Measurements from ENCODE around the gene LRP5.
"Not testable (repeated sequence)": the region's sequence is repeated elsewhere in the genome, so short reads cannot be mapped to it uniquely, and the experiment has no call there.

LRP5 gene

DNA sequence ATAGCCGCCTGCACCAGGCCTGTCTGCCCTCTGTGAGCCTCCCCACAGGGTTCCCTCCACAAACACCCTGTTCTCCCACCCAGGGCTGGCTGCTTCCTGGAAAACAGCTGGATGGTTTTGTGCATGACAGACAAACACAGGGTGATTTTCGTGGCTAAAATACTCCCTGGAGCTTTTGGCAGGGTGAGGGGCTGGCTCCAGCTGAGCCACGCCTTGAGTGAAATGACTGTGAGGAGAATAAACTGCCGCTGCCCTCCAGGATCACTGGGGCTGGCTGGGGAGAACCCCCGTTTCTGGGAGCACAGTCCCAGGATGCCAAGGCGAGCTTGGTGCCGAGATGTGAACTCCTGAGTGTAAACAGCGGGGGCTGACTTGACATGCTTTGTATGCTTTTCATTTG lies 127.8 kb downstream of the LRP5 start:
- no peak for DNase-seq

DNA sequence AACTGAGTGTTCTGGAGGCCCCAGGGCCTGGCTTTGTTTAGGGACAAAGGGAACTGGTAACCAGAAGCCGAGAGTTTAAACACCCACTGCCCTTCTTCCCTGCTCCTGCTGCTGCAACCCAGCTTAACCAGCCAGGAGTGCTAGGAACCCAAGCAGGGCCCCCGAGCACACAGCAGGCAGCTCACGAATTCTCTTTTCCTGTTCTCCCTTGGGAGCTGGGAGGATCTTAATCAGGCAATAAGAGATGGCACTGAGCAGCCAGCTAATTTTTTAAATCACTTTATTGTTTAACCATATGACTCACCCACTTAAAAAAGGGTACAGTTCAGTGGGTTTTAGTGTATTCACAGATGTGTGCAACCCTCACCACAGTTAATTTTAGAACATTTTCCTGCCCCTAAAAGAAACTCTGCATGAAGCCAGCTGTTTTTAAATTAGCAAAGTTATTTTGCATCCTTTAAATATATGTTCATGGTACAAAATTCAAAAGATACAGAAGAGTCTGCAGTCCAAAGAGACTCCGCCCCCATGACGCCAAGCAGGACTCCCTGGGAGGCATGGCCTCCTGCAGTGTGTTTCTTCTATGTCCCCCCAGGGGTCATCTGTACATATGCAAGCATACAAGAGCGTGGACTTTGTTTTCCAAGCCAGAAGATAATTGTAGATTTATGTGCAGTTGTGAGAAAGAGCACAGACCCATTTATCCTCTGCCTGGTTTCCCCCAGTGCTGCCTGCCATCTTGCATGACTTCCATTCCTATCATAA lies 129.3 kb downstream of the LRP5 start:
- DNase-seq, result no peak

DNA sequence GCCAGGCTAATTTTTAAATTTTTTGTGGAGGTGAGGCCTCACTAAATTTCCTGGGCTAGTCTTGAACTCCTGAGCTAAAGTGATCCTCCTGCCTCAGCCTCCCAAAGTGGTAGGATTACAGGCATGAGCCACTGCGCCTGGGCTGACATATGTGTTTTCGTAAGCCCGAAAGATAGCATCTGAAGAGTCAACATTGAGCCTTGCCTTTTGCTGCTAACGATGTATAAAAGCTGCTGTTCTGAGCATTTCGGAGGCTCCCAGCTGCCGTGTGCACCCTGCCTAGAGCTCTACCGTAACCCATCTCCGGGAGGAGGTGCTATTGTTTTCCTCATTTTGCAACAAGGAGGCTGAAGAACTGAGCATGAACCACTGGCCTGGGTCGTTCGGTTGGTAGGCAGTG lies 130.0 kb downstream of the LRP5 start:
- DNase-seq, result no peak

DNA sequence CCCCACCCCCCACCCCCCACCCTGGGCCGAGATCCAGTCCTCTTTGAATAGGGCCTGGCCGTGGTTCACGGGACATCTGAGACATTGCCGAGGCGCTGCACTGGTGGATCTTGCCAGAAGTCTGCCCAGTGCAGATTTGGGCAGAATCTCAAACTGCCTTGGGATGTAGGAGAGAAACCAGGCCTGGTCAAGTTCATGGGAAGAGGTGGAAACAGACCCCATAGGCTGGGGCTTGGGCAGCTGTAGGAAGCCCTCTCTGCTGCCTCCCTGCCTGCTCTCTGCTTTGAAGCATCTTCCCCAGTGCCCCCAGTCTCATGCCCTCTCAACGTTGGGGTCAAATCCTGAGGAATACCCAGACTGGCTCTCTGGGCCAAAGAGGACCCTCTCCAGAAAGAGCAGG lies 132.2 kb downstream of the LRP5 start:
- peak in 6 of 51 donors; percentile 3 to 24 (median 15) for DNase-seq

DNA sequence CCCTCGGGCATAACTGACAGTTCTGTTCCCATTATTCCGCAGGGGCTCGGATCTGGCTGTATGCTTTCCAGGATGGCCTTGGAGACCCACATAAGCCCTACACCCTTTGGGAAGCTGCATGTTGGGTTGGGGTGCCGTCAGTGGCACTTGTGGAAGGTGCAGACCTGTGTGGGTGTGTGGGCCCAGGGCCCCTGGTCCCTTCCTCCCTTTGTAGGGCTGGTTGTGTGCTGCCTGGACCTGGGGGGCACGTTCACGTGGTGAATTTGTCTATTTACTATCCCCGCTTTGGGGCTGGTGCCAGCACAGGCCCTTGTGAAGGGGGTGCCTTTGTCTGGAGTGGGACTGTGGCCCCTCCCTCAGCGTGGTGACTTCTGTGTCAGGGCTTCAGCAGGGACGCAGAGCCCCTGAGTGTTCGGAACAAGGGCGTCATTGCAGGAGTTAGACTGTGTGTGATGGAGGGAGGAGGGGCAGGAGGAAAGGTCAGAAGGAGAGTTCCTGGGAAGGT lies 133.2 kb downstream of the LRP5 start:
- DNase-seq, result no peak

DNA sequence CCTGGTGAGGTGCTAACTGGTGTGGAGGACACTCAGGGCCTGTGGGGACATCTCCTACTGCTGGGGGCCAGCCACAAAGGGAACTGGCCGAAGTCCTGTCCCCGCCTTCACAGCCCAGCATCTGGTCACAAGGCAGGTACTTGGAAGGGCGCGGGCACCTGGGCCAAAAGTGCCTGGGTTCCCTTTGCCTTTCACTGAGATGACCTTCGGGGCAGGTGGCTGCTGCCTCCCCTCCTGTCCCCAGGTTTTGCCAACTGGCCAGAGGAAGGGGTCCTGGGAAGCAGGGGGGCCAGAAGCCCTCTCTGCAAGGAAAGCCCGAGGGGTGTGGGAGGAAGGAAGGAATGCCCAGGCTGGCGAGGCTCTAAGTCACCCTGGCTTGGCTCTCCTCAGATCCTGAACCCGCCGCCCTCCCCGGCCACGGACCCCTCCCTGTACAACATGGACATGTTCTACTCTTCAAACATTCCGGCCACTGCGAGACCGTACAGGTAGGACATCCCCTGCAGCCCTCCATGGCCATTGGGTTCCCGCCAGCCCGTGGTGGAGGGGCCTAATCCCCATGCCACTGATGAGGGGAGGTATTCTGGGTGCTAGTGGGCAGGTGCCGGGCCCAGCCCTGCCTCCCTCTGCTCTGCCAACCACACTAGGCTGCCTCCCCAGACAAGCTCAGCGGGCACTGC lies 133.8 kb downstream of the LRP5 start:
- no peak for DNase-seq

DNA sequence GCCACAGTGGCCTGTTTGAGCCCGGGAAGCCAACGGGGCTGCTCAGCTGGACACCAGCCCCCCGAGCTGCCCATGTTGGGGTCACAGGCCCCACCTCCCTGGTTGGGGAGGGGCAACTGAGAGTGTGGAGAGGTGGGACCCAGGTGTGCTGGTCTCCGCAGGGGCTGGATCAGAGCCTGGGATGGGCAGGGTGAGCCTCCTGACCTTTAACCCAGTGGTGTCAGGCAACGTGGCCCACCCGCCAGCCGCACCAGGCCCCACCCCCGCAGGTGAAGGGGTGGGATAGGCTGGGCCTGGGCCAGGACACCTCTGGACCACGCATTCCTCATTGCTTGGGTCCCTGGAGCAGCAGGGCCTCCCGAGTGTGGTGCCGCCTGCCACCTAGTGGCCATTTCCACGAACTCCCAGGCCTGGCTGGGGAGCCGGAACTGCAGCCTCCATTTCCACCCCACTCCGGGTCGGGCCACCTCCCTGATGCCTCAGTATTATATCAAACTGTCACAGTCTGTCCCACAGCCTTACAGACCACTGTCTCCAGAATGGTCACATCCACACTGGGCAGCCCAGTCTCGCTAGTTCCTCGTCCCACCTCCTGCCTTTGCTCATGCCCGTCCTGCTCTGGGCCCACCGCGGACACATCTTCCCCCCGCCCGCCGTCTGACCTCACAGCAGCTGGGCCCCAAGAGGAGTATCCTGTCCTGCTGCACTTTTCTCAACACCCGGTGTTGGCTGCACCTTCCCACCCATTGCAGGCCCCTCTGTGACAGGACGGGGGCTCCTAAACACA lies 134.8 kb downstream of the LRP5 start:
- peak in 45 of 51 donors; percentile 10 to 83 (median 56) for DNase-seq

DNA sequence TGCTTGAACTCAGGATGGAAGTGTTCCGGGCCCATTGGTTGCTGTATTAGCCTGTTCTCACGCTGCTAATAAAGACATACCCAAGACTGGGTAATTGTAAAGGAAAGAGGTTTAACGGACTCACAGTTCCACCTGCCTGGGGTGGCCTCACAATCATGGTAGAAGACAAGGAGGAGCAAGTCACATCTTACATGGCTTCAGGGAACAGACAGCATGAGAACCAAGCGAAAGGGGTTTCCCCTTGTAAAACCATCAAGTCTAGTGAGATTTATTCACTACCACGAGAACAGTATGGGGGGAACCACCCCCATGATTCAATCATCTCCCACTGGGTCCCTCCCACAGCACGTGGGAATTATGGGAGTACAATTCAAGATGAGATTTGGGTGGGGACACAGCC lies 135.5 kb downstream of the LRP5 start:
- DNase-seq, result not testable (repeated sequence)

DNA sequence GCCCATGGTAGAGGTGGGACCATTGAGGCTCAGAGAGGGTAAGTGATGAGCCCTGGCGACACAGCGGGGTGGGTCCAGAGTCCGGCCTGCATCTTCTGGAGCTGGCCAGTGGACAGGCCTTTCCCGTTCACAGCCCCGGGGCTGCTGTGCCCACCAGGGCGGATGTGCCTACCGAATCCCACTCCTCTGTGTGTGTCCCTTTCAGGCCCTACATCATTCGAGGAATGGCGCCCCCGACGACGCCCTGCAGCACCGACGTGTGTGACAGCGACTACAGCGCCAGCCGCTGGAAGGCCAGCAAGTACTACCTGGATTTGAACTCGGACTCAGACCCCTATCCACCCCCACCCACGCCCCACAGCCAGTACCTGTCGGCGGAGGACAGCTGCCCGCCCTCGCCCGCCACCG lies 136.2 kb downstream of the LRP5 start:
- DNase-seq, result no peak

DNA sequence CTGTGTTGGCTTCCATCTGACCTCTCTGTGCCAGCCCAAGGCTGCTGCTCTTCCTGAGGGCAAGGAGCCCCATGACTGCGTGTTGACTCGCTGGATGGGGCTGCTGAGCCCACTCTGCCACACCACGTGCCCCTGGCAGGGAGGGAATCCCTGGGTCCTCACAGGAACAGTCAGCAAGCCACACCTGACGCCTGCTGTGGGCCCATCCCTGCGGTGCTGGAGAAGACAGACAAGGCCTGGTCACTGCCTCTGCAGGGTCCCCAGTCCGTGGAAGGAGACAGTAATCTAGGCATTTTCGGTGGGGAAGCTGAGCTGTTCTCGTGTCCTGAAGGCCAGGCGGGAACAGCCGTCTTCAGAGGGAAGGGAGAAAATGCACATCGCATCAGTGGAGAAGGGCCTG lies 137.6 kb downstream of the LRP5 start:
- DNase-seq, result no peak

DNA sequence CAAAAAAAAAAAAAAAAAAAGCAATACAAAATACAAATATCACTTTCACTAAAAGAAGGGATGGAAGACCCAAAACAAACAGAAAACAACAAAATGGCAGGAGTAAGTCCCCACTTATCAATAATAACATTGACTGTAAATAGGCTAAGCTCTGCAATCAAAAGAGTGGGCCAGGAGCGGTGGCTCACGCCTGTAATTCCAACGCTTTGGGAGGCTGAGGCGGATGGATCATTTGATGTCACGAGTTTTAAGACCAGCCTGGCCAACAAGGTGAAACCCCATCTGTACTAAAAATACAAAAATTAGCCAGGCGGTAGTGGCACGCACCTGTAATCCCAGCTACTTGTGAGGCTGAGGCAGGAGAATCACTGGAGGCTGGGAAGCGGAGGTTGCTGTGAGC lies 138.3 kb downstream of the LRP5 start:
- DNase-seq, result no peak

DNA sequence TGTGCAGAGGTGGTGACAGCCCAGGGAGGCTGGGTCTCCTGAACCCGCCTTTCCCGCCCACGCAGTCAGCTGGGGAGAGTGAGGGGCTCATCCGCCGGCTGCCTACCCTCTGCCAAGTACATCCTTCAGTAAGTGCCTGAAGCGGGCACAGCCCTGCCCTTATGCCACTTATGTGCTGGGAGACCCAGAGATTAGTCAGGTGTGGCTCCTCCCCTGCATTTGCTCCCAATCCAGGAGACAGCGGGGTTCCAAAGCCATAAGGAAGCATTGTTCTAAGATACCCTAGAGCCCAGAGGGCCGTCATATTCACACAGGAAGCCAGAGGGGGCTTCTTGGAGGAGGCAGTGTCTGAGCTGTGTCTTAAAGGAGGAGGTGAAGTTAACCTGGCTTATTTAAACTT lies 142.4 kb downstream of the LRP5 start:
- DNase-seq, result no peak

DNA sequence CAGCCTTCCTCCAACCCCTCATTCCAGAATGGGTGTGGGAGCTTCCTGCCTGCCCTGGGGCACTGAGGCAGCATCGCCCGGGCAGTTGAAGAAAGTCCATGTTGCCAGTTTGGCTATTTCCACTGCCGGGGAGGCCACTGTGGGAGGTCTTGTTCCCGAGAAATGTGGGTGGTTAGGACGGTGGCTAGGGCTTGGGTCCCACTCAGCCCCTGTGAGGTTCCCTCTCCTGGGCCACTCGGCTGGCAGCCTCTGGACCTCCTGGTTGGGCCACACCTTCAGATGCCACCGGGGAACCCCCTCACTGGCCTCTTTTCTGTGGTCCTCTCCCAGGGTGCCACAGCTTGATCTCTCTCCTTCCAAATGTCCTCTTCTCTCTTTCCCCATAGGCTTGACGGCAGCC lies 143.1 kb downstream of the LRP5 start:
- no peak for DNase-seq

DNA sequence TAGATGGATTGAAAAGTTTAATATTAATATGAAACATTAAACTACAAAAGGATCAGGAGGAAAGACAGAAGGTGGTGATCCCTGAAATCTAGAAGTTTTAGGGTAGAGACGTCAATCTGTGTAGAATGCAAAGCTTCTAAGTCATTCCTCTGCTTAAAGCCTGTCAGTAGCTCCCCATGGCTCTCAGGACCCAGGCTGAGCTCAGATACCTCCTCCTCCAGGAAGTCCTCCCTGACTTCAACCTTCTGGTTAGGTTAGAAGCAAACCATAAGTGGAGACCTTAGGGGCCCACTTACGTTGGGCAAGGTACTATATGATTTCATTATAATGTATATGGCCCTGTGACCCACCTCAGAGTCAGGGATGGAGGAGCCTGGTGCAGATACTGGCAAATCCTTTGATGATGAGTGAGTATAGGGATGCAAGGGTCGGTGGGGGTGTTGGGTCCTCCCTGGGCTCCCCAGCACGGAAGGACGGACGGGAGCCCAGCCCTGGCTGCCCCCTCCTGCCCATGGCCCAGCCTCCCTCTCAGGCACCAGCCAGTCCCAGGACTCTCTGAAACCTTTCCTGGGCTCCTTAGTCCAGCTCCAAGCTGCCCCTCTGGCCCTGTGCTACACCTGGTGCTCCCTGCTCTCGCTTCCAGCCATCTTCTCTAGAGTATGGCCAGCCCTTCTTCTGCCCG lies 145.0 kb downstream of the LRP5 start:
- DNase-seq, result no peak

DNA sequence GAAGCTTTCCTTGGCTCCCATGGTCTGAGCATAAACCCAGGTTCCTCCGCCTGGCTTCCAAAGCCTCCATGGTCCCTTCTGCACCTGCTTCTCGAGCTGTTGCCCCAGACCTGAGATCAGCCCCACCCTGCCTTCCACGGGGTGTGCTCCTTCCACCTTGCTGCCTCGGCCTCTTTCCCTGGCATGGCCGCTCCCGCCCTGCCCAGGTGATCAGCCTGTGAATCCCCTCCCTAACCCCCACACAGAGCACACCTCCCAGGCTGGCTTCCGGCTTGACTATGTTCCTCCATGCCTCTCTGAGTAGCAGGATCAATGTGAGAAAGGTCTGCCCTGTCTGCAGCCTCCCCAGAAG lies 145.5 kb downstream of the LRP5 start:
- DNase-seq, result no peak

DNA sequence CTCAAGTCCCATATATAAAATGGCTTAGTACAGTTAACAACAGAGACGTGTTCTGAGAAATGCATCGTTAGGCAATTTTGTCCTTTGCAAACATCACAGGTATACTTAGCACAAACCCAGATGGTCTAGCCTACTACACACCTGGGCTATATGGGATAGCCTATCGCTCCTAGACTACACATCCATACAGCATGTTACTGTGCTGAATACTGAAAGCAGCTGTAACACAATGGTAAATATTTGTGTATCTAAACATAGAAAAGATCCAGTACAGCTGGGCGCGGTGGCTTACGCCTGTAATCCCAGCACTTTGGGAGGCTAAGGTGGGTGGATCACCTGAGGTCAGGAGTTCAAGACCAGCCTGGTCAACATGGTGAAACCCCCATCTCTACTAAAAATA lies 145.9 kb downstream of the LRP5 start:
- not testable (repeated sequence) for DNase-seq

DNA sequence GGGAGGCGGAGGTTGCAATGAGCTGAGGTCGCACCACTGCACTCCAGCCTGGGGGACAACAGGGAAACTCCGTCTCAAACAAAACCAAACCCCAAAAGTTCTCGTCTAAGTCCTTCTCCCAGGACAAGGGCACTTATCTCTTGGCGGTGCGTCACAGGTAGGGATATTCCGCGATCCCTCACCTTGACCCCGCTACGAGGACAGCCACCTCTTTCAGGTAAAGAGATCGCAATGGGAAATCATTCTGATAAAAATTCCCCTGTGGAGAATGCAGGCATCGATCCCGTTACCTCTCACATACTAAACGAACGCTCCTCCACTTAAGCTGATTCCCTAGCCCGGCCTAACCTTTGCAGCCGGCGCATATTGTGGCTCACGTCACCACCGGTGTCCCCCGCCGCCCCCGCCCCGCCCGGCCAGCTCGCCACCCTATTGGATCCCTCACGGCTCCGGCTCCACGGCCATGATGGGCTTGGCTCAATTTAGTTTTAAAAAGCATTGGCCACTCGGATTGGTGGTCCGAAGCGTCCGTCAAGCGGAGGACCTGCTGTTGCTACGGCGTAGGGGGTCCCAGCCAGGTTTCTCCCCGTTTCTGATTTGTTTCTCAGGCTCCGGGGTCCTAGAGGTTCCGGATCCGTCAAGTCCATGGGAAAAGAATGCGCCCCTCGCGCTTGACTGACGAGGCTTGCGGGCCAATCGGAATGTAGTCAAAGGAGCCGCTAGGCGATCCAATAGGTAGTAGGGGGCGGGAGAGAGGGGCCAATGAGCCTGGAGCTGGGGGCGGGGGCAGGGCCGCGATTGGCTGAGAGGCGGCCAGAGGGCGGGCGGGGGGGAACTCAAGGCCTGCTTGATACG lies 147.7 kb downstream of the LRP5 start:
- peak; percentile 91 to 100 (median 98) for DNase-seq

DNA sequence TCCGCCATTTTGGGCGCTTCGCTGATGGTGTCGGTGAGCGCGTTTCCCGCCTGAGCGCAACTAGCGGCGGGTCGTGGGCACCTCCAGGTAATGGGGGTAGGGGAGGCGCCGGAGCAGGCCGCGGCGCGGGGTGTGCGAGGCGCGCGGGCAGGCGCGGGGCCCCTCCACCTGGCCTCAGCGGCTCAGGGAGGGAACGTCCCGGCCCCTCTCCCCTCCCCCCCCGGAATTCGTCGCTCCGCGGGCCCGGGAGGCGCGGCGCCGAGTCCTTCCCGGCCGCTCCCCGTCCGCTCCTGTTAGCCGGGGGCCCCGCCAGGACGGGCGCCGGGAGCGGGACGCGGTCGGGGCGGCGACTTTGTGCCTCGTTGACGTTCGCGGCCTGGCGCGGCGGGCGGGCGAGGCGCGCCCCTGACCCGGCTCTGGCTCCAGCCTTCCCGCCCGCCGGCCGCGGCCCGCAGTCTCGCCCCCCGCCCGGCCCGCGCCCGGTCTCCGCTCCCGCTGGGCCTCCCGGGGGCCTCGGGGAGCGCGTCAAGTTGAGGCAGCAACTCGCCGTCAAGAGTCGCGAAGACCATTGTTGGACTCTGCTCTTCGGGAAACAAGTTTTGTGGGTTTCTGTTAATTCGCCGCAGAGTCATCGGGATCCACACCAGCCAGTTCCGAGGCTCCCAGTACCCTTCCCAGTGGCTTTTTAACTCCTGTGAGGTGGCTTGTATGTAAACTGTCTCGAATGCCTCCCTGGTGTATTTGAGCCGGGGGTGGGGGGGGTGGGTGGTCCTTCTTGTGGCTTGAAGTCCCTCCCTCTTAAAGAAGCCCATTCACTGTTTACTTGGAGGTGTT lies 148.6 kb downstream of the LRP5 start, which contains the start of gene PPP6R3:
TSS of gene PPP6R3 (plus strand) at position 12 of the 834 bp plus-strand sequence. CDS start 76,913 bp downstream, outside the sequence.
- peak in 4 of 51 donors; percentile 22 to 89 (median 66) for DNase-seq

DNA sequence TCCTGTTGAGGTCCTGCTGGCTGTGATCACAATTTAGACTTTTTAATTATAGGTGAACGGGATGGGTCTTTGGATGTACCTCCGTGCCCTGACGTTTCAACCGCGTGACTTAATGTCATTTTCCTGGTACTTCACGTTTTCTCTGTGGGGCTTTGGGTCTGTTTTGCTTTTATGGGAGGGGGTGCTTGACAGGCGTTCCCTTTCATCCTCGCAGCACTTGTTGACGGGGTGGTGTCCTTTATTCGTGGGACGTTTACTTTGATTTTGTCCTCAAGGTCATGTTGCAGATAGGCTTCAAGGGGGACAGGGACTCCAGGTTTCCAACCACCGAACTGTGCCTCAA lies 149.2 kb downstream of the LRP5 start:
- DNase-seq, result no peak

DNA sequence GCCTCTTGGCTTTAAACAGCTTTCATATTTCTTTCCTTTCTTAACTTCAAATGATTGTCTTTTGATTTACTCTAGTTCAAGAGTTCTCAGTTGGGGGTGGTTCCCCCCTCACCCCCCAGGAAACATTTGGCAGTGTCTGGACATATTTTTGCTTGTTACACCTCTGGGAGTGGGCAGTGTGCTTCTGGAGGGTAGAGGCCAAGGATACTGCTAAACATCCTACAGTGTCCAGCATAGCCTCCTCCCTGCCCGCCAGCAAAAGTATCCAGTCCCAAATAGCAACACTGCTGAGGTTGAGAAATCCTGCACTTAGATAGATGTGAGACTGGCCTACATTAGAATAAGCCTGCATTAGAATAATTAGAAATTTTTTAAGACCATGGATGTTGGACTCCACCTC lies 151.3 kb downstream of the LRP5 start:
- DNase-seq, result no peak

All from hypothalamus (tissue), 51 donors.